Activated CD8-positive, alpha-beta T cell treated with anti-CD3 and anti-CD28 coated beads, Interleukin-2, amount 10 ng/mL, durations not matched to agents 7 days and 5 days (primary cell): ENCODE measurements around the gene SLC25A5. TPM values are rescaled to one million over a fixed set of nuclear protein-coding genes. Genes with fewer than 3 reads are reported as not detected.
"Not testable (repeated sequence)": the region's sequence is repeated elsewhere in the genome, so short reads cannot be mapped to it uniquely, and the experiment has no call there.

ENCODE experiments used
- ATAC-seq: fragments of 150-1000 bp; cut with Tn5 transposase; one replicate; pipeline ENCODE4 v1.10.0; 2021; ENCODE audit warnings: moderate library complexity
- CTCF ChIA-PET: fragments of 350-600 bp; sonication (Branson Sonifier 250); formaldehyde crosslinking; loops from one replicate; lab custom pipeline; 2021; ENCODE audit warnings: antibody characterized with exemption; lab: Charles Lee
- POLR2A ChIA-PET: fragments of 350-600 bp; sonication (Branson Sonifier 250); formaldehyde crosslinking; loops from one replicate; lab custom pipeline; 2021; ENCODE audit warnings: antibody characterized with exemption; lab: Charles Lee
- DNase-seq: peaks from one replicate; pipeline ENCODE4 v3.0.0-alpha.2; 2020
- H3K27ac Mint-ChIP-seq: one replicate; pipeline ENCODE4 v1.8.0; 2021; ENCODE audit warnings: mild to moderate bottlenecking, mixed read lengths
- H3K27me3 Mint-ChIP-seq: one replicate; pipeline ENCODE4 v1.8.0; 2021; ENCODE audit warnings: low read depth, mixed read lengths
- H3K36me3 Mint-ChIP-seq: one replicate; pipeline ENCODE4 v1.8.0; 2021; ENCODE audit warnings: low read depth, mixed read lengths
- H3K4me1 Mint-ChIP-seq: one replicate; pipeline ENCODE4 v1.8.0; 2021; ENCODE audit warnings: low read depth, mixed read lengths
- H3K4me3 Mint-ChIP-seq: one replicate; pipeline ENCODE4 v1.8.0; 2021; ENCODE audit warnings: mild to moderate bottlenecking, mixed read lengths
- H3K9me3 Mint-ChIP-seq: one replicate; pipeline ENCODE4 v1.8.0; 2022; ENCODE audit warnings: mixed read lengths; ENCODE audit not compliant: insufficient read depth
- total RNA-seq, 2 experiments: library from RNA; stranded (reverse); gene quantifications; one replicate each; pipeline ENCODE4 v1.2.3, GENCODE V29; 2021

Gene SLC25A5
- 100 to 1,000 TPM; 557 to 572 TPM for total RNA-seq

GRCh38 chrX:119467842-119468550, at the start of gene SLC25A5:
Gene SLC25A5 (plus strand): TSS chrX:119468444. CDS start chrX:119468516, 72 bp downstream.
- H3K27me3 Mint-ChIP-seq, result no peaks in the 10 kb centered on the region
- peaks cover 19% of the 10 kb centered on the region for H3K4me1 Mint-ChIP-seq
- ATAC-seq (peak; percentile 95), DNase-seq (peak; percentile 85)
- peak within 1 kb of the TSS; percentile 94 for H3K27ac Mint-ChIP-seq
- H3K9me3 Mint-ChIP-seq, result no peaks in the 10 kb centered on the region
- H3K4me3 Mint-ChIP-seq, result peak within 1 kb of the TSS; percentile 87
- ChIA-PET CTCF (interaction anchor here (1.6 to 2.8 kb wide), 2 partner anchors 14 to 16 kb away, joined by 3 to 17 read pairs; no protein-coding TSS in a partner anchor), POLR2A (interaction anchor here (0.6 to 1.0 kb wide), 6 partner anchors 10 to 107 kb away, joined by 3 to 5 read pairs (median 3); no protein-coding TSS in a partner anchor)
- H3K36me3 Mint-ChIP-seq, result peaks cover 23% of the 10 kb centered on the region

GRCh38 chrX:119419146-119419545, 49.1 kb upstream of the SLC25A5 start:
- ChIA-PET POLR2A (no interaction called here), CTCF (no interaction called here)
- Mint-ChIP-seq H3K4me3 (no peak overlapping the region), H3K36me3 (no peaks in the 10 kb centered on the region), H3K9me3 (no peaks in the 10 kb centered on the region), H3K27me3 (no peaks in the 10 kb centered on the region), H3K4me1 (no peaks in the 10 kb centered on the region), H3K27ac (no peak overlapping the region)
- no peak for DNase-seq
- no peak for ATAC-seq

GRCh38 chrX:119419898-119420297, 48.3 kb upstream of the SLC25A5 start:
- no peaks in the 10 kb centered on the region for H3K27me3 Mint-ChIP-seq
- POLR2A ChIA-PET, result no interaction called here
- no peak overlapping the region for H3K27ac Mint-ChIP-seq
- ATAC-seq, result no peak
- H3K36me3 Mint-ChIP-seq, result no peaks in the 10 kb centered on the region
- H3K4me1 Mint-ChIP-seq, result no peaks in the 10 kb centered on the region
- no peak overlapping the region for H3K4me3 Mint-ChIP-seq
- CTCF ChIA-PET, result no interaction called here
- no peak for DNase-seq
- no peaks in the 10 kb centered on the region for H3K9me3 Mint-ChIP-seq

GRCh38 chrX:119421016-119421705, 47.1 kb upstream of the SLC25A5 start:
- ATAC-seq (no peak), DNase-seq (no peak)
- no peak overlapping the region for H3K27ac Mint-ChIP-seq
- H3K4me1 Mint-ChIP-seq, result no peaks in the 10 kb centered on the region
- no peaks in the 10 kb centered on the region for H3K9me3 Mint-ChIP-seq
- H3K36me3 Mint-ChIP-seq, result no peaks in the 10 kb centered on the region
- H3K27me3 Mint-ChIP-seq, result no peaks in the 10 kb centered on the region
- ChIA-PET CTCF (no interaction called here), POLR2A (no interaction called here)
- no peak overlapping the region for H3K4me3 Mint-ChIP-seq

- DNase-seq (no peak), ATAC-seq (no peak)
- Mint-ChIP-seq H3K4me1 (peaks cover 13% of the 10 kb centered on the region), H3K9me3 (no peaks in the 10 kb centered on the region), H3K4me3 (no peak overlapping the region), H3K27me3 (no peaks in the 10 kb centered on the region), H3K36me3 (no peaks in the 10 kb centered on the region), H3K27ac (no peak overlapping the region)
- POLR2A ChIA-PET, result no interaction called here
- CTCF ChIA-PET, result no interaction called here
Observed at GRCh38 chrX:119423631-119424030, 44.6 kb upstream of the SLC25A5 start.

- CTCF ChIA-PET, result no interaction called here
- POLR2A ChIA-PET, result no interaction called here
- no peak for DNase-seq
- no peaks in the 10 kb centered on the region for H3K27me3 Mint-ChIP-seq
- H3K27ac Mint-ChIP-seq, result no peak overlapping the region
- H3K36me3 Mint-ChIP-seq, result no peaks in the 10 kb centered on the region
- peaks cover 13% of the 10 kb centered on the region for H3K4me1 Mint-ChIP-seq
- no peak overlapping the region for H3K4me3 Mint-ChIP-seq
- H3K9me3 Mint-ChIP-seq, result no peaks in the 10 kb centered on the region
- no peak for ATAC-seq
Observed at GRCh38 chrX:119424999-119425398, 43.2 kb upstream of the SLC25A5 start.

GRCh38 chrX:119427024-119427794, 41.0 kb upstream of the SLC25A5 start:
- POLR2A ChIA-PET, result no interaction called here
- Mint-ChIP-seq H3K4me3 (peak overlapping the region; percentile 28), H3K9me3 (no peaks in the 10 kb centered on the region), H3K27me3 (no peaks in the 10 kb centered on the region), H3K4me1 (peaks cover 13% of the 10 kb centered on the region), H3K27ac (peak overlapping the region; percentile 87), H3K36me3 (no peaks in the 10 kb centered on the region)
- peak; percentile 36 for DNase-seq
- CTCF ChIA-PET, result interaction anchor here (1.5 kb wide), 1 partner anchor 9 kb away, joined by 6 read pairs; no protein-coding TSS in a partner anchor
- peak; percentile 60 for ATAC-seq

GRCh38 chrX:119427795-119428185, 40.5 kb upstream of the SLC25A5 start:
- Mint-ChIP-seq H3K27ac (peak overlapping the region; percentile 87), H3K4me1 (peaks cover 13% of the 10 kb centered on the region), H3K9me3 (no peaks in the 10 kb centered on the region), H3K36me3 (no peaks in the 10 kb centered on the region), H3K27me3 (no peaks in the 10 kb centered on the region), H3K4me3 (peak overlapping the region; percentile 28)
- ChIA-PET POLR2A (no interaction called here), CTCF (interaction anchor here (1.5 kb wide), 1 partner anchor 10 kb away, joined by 6 read pairs; no protein-coding TSS in a partner anchor)
- ATAC-seq (no peak), DNase-seq (no peak)

- CTCF ChIA-PET, result no interaction called here
- Mint-ChIP-seq H3K4me3 (no peak overlapping the region), H3K27me3 (no peaks in the 10 kb centered on the region)
Observed at GRCh38 chrX:119429471-119429870, 38.8 kb upstream of the SLC25A5 start.

GRCh38 chrX:119441295-119441694, 26.9 kb upstream of the SLC25A5 start:
- H3K4me3 Mint-ChIP-seq, H3K36me3 Mint-ChIP-seq, H3K27ac Mint-ChIP-seq, H3K4me1 Mint-ChIP-seq, H3K9me3 Mint-ChIP-seq, H3K27me3 Mint-ChIP-seq, DNase-seq, POLR2A ChIA-PET, CTCF ChIA-PET, ATAC-seq: not testable (repeated sequence)

More at GRCh38 chrX:119429471-119429870, 38.8 kb upstream of the SLC25A5 start:
- POLR2A ChIA-PET, result no interaction called here
- H3K9me3 Mint-ChIP-seq, result no peaks in the 10 kb centered on the region
- H3K36me3 Mint-ChIP-seq, result peaks cover 4% of the 10 kb centered on the region
- ATAC-seq, result no peak
- peaks cover 13% of the 10 kb centered on the region for H3K4me1 Mint-ChIP-seq
- no peak overlapping the region for H3K27ac Mint-ChIP-seq
- no peak for DNase-seq

- Mint-ChIP-seq H3K9me3 (no peaks in the 10 kb centered on the region), H3K27ac (no peak overlapping the region), H3K4me3 (no peak overlapping the region), H3K36me3 (no peaks in the 10 kb centered on the region), H3K27me3 (no peaks in the 10 kb centered on the region), H3K4me1 (no peaks in the 10 kb centered on the region)
- ATAC-seq (no peak), DNase-seq (no peak)
- POLR2A ChIA-PET, result no interaction called here
- CTCF ChIA-PET, result no interaction called here
Observed at GRCh38 chrX:119442286-119442685, 26.0 kb upstream of the SLC25A5 start.
